Heart right ventricle (tissue), 16 donors: ENCODE data around the gene SEMA5A. TPM values are rescaled to one million over a fixed set of nuclear protein-coding genes. Genes with fewer than 3 reads are reported as not detected.

ENCODE experiments used
- ATAC-seq, 8 donors: fragments of 200-7000 bp; cut with Tn5 transposase; one replicate each; pipeline ENCODE4 v1.9.1; 2020; ENCODE audit warnings: mild to moderate bottlenecking in 8 of 8, moderate library complexity in 8 of 8, moderate number of reproducible peaks in 1 of 8
- DNase-seq, 2 donors: peaks; one replicate each; pipeline ENCODE4 v3.0.0-alpha.2; 2020
- H3K27ac ChIP-seq, 10 donors: fragments of 200-600 bp; sonication (generic) in 2 of 10; one replicate each; pipeline versions ENCODE4 v1.5.0 to v1.8.0; 2020 to 2022; ENCODE audit warnings: mild to moderate bottlenecking in 3 of 10
- H3K27me3 ChIP-seq, 7 donors: fragments of 200-600 bp; one replicate each; pipeline ENCODE4 v1.8.0; 2021 to 2022; ENCODE audit warnings: mild to moderate bottlenecking in 2 of 7
- H3K36me3 ChIP-seq, 9 donors: fragments of 200-600 bp; sonication (generic) in 1 of 9; one replicate each; pipeline versions ENCODE4 v1.5.0 to v1.8.0; 2020 to 2022; ENCODE audit warnings: mild to moderate bottlenecking in 2 of 9
- H3K4me1 ChIP-seq, 9 donors: fragments of 200-600 bp; sonication (generic) in 1 of 9; one replicate each; pipeline versions ENCODE4 v1.5.0 to v1.8.0; 2020 to 2022; ENCODE audit warnings: mild to moderate bottlenecking in 4 of 9
- H3K4me3 ChIP-seq, 10 donors: fragments of 200-600 bp; sonication (generic) in 2 of 10; one replicate each; pipeline versions ENCODE4 v1.5.0 to v1.8.0; 2020 to 2022; ENCODE audit warnings: mild to moderate bottlenecking in 7 of 10, moderate library complexity in 2 of 10
- H3K9me3 ChIP-seq, 11 donors: fragments of 200-600 bp in 10 of 11; sonication (generic) in 2 of 11; one replicate each; pipeline versions ENCODE4 v1.5.0 to v1.8.0; 2013 to 2022; ENCODE audit warnings: mild to moderate bottlenecking in 2 of 11, control low read depth in 1 of 11, moderate library complexity in 1 of 11
- WGBS, 2 donors: extraction: QIAGEN DNeasy Blood & Tissue Kit; methylation state at CpG; one replicate each; pipeline ENCODE4 v1.1.7; 2013; ENCODE audit warnings: inconsistent platforms in 1 of 2; 5-methylcytosine and 5-hydroxymethylcytosine counted together
- intact Hi-C, 10 donors: fragments of 100-400 bp; cut with DNase I; formaldehyde crosslinking; loops; one replicate each; pipeline versions ENCODE4 v1.11.1 to v1.14.2; 2022
- polyA plus RNA-seq, 2 donors: library from polyadenylated mRNA; stranded (reverse); fragments of 200-250 nt; gene quantifications; one replicate each; pipeline ENCODE4 v1.2.3, GENCODE V29; 2013
- total RNA-seq, 10 donors: library from RNA; stranded (reverse); fragmentation: NEBNext Ultra II Directional in 3 of 10; extraction: Animal tissue kit (Norgen Biotek cat#: 25700) in 3 of 10; gene quantifications; one replicate each; pipeline versions ENCODE4 v1.2.1 to v1.2.4, GENCODE V29; 2021 to 2023
- TF ChIP-seq, protein P1 (sequence below), 9 donors: fragments of 200-600 bp; sonication (generic) in 2 of 9; IDR thresholded peaks; one replicate each; pipeline versions ENCODE4 v1.5.0 to v1.8.0; 2021 to 2022; ENCODE audit warnings: antibody characterized with exemption in 9 of 9, mild to moderate bottlenecking in 5 of 9, moderate library complexity in 1 of 9
- donor health status: Arrhythmogenic right ventricular cardiomyopathy.
- donor health status: ischemic (EF 13 %, LVEDD 7.1; RV severe dilation, severe dysfunction).
- donor health status: healthy with polysubstance abuse.
- donor health status: DM: no; HTN: yes; CAD: no.
- donor health status: DM: no; HTN: no; CAD: no.
- donor health status: ischemic (EF 25% LVEDD 6.9; RV normal size, moderate dysfunction).
- donor health status: ischemic (EF 25% LVEDD 5.7; RV mildly dilated, moderate dysfunction).
- donor health status: healthy.
- donor health status: DM: yes; HTN: yes; CAD: no.
- donor health status: Ischemic cardiomyopathy.
- donor health status: ischemic (EF 35%, LVEDD 5.7; RV mildly dilated, moderate dysfunction).
- donor health status: nonischemic (EF 11% LVEDD 7.7; RV severe dilation, severe dysfunction).
- donor health status: DM: yes; HTN: yes; CAD: no.
- donor health status: PGD.
- donor health status: ischemic (EF 29% LVEDD 5.4; RV normal size, mild dysfunction).
- donor health status: nonischemic (EF 23%, LVEDD 6.1; RV moderate dilation, normal function).

SEMA5A gene
- total and polyA plus RNA-seq, 12 donors: 1.9 to 71.5 (median 48.0) TPM

- Histone ChIP-seq H3K36me3 (no peaks in the 10 kb centered on the region), H3K27me3 (no peaks in the 10 kb centered on the region), H3K27ac (peak overlapping the region in 8 of 10 donors; percentile 27 to 72 (median 57)), H3K9me3 (peaks cover 0 to 10% (median 0%) of the 10 kb centered on the region in 11 donors), H3K4me3 (no peak overlapping the region), H3K4me1 (peaks cover 0 to 42% (median 14%) of the 10 kb centered on the region in 9 donors)
- intact Hi-C loops: no loop called here
- TF ChIP-seq, protein P1, sequence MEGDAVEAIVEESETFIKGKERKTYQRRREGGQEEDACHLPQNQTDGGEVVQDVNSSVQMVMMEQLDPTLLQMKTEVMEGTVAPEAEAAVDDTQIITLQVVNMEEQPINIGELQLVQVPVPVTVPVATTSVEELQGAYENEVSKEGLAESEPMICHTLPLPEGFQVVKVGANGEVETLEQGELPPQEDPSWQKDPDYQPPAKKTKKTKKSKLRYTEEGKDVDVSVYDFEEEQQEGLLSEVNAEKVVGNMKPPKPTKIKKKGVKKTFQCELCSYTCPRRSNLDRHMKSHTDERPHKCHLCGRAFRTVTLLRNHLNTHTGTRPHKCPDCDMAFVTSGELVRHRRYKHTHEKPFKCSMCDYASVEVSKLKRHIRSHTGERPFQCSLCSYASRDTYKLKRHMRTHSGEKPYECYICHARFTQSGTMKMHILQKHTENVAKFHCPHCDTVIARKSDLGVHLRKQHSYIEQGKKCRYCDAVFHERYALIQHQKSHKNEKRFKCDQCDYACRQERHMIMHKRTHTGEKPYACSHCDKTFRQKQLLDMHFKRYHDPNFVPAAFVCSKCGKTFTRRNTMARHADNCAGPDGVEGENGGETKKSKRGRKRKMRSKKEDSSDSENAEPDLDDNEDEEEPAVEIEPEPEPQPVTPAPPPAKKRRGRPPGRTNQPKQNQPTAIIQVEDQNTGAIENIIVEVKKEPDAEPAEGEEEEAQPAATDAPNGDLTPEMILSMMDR (IDR thresholded peaks at IDR 0.05): no peak
- 17 to 30% methylated on average over 2 of the region's 2 CpGs for WGBS, 2 donors
- ATAC-seq: peak; percentile 50 to 84 (median 71)
- no peak for DNase-seq
Observed at GRCh38 chr5:9452181-9452580, 93.7 kb downstream of the SEMA5A start.

DNA sequence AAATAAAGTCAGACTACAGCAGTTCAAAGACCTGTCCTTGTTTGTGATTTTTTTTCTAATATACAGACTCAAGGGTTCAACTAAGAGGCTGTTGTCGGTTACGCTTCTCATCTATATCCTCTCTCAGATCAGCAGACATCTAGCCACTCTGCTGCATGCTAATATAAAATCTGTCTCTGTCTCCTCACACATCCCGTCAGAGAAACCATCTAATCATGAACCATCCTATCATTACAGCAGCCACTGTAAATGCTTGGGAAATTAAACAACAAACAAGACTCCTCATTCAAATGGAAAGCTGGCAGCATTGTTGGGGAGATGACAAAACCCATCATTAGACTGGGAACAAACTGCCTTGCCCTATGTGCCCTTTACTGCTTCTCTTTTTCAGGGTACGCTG lies 94.8 kb downstream of the SEMA5A start:
- TF ChIP-seq, protein P1 (IDR thresholded peaks at IDR 0.05): no peak
- Histone ChIP-seq H3K9me3 (peaks cover 0 to 10% (median 0%) of the 10 kb centered on the region in 11 donors), H3K27ac (peak overlapping the region in 2 of 10 donors; percentile 65 to 66), H3K4me1 (peaks cover 0 to 42% (median 16%) of the 10 kb centered on the region in 9 donors), H3K4me3 (no peak overlapping the region), H3K27me3 (no peaks in the 10 kb centered on the region), H3K36me3 (no peaks in the 10 kb centered on the region)
- intact Hi-C loops: no loop called here
- WGBS, 2 donors: 85 to 87% methylated on average over 4 of the region's 4 CpGs
- ATAC-seq (no peak), DNase-seq (no peak)

DNA sequence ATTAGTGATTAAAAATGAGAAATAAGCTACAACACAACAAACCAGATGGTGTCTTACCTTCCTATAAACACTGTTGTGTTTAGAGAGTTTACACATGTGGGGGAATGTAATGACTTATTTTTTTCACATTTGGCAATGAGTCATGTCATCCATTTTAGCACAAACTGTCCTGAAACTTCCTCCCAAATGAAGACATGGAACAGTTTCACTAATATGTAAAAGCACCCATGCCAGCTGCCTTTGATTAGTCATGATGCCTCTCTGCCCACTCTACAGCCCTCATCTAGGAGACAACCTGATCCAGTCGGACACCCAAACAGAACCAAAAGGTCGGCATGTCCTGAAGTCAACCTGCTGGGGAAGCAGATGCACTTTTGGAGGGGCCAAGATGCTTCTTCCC lies 98.2 kb downstream of the SEMA5A start:
- DNase-seq: no peak
- TF ChIP-seq, protein P1 (IDR thresholded peaks at IDR 0.05): no peak
- Histone ChIP-seq H3K9me3 (peaks cover 0 to 15% (median 0%) of the 10 kb centered on the region in 11 donors), H3K4me3 (no peak overlapping the region), H3K27me3 (no peaks in the 10 kb centered on the region), H3K36me3 (no peaks in the 10 kb centered on the region), H3K4me1 (peaks cover 0 to 42% (median 13%) of the 10 kb centered on the region in 9 donors), H3K27ac (no peak overlapping the region)
- no peak for ATAC-seq
- intact Hi-C loops: no loop called here
- 87 to 89% methylated on average over 2 of the region's 2 CpGs for WGBS, 2 donors

GRCh38 chr5:9445826-9446388 lies 100.0 kb downstream of the SEMA5A start:
- Histone ChIP-seq H3K4me1 (peaks cover 0 to 34% (median 7%) of the 10 kb centered on the region in 9 donors), H3K27me3 (no peaks in the 10 kb centered on the region), H3K36me3 (no peaks in the 10 kb centered on the region), H3K4me3 (no peak overlapping the region), H3K9me3 (peaks cover 0 to 15% (median 0%) of the 10 kb centered on the region in 11 donors), H3K27ac (peak overlapping the region in 5 of 10 donors; percentile 20 to 56 (median 42))
- DNase-seq (no peak), ATAC-seq (peak in 5 of 8 donors; percentile 55 to 79 (median 72))
- WGBS, 2 donors: 37 to 40% methylated on average over 2 of the region's 2 CpGs
- intact Hi-C loops: no loop called here
- TF ChIP-seq, protein P1 (IDR thresholded peaks at IDR 0.05): no peak
